Colonic mucosa (tissue), 4 donors: ENCODE data around the gene CCDC192. TPM values are rescaled to one million over a fixed set of nuclear protein-coding genes. Genes with fewer than 3 reads are reported as not detected.

Source experiments
- DNase-seq: peaks from one replicate; pipeline ENCODE4 v3.0.0-alpha.2; 2020
- H3K27ac ChIP-seq: fragments of 200-600 bp; one replicate; pipeline ENCODE4 v1.8.0; 2021
- H3K27me3 ChIP-seq: fragments of 200-600 bp; one replicate; pipeline ENCODE4 v1.8.0; 2021
- H3K36me3 ChIP-seq: fragments of 200-600 bp; one replicate; pipeline ENCODE4 v1.8.0; 2021
- H3K4me1 ChIP-seq: fragments of 200-600 bp; one replicate; pipeline ENCODE4 v1.8.0; 2021; ENCODE audit warnings: mild to moderate bottlenecking
- H3K4me3 ChIP-seq: fragments of 200-600 bp; one replicate; pipeline ENCODE4 v1.8.0; 2021
- H3K9ac ChIP-seq, 2 donors: one replicate each; pipeline ENCODE4 v1.7.0; 2013; ENCODE audit warnings: control low read depth in 2 of 2, low read depth in 2 of 2, low read length in 2 of 2
- H3K9me3 ChIP-seq: fragments of 200-600 bp; one replicate; pipeline ENCODE4 v1.8.0; 2021
- intact Hi-C: fragments of 100-400 bp; cut with DNase I; formaldehyde crosslinking; loops from one replicate; pipeline ENCODE4 v1.14.1; 2022
- total RNA-seq, 2 donors: library from RNA; stranded (reverse); fragmentation: NEBNext Ultra II Directional in 1 of 2; extraction: Animal tissue kit (Norgen Biotek cat#: 25700) in 1 of 2; gene quantifications; one replicate each; pipeline ENCODE4 v1.2.1, GENCODE V29; 2021
- TF ChIP-seq, protein P1 (sequence below): fragments of 200-600 bp; IDR thresholded peaks from one replicate; pipeline ENCODE4 v1.8.0; 2022; ENCODE audit warnings: antibody characterized with exemption, mild to moderate bottlenecking
- donor health status: healthy.
- donor health status: DM: no; HTN: no; CAD: no.
- donor health status: DM: no; HTN: no; CAD: no.

The CCDC192 gene
- total RNA-seq, 2 donors from 2014 or later = not detected

GRCh38 chr5:127834094-127834531 lies 130.9 kb downstream of the CCDC192 start:
- Histone ChIP-seq H3K27me3 (no peaks in the 10 kb centered on the region), H3K9ac (no peak overlapping the region), H3K4me3 (no peak overlapping the region), H3K9me3 (no peaks in the 10 kb centered on the region), H3K4me1 (no peaks in the 10 kb centered on the region), H3K36me3 (no peaks in the 10 kb centered on the region), H3K27ac (peak overlapping the region; percentile 17)
- no peak for DNase-seq
- TF ChIP-seq, protein P1, sequence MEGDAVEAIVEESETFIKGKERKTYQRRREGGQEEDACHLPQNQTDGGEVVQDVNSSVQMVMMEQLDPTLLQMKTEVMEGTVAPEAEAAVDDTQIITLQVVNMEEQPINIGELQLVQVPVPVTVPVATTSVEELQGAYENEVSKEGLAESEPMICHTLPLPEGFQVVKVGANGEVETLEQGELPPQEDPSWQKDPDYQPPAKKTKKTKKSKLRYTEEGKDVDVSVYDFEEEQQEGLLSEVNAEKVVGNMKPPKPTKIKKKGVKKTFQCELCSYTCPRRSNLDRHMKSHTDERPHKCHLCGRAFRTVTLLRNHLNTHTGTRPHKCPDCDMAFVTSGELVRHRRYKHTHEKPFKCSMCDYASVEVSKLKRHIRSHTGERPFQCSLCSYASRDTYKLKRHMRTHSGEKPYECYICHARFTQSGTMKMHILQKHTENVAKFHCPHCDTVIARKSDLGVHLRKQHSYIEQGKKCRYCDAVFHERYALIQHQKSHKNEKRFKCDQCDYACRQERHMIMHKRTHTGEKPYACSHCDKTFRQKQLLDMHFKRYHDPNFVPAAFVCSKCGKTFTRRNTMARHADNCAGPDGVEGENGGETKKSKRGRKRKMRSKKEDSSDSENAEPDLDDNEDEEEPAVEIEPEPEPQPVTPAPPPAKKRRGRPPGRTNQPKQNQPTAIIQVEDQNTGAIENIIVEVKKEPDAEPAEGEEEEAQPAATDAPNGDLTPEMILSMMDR = no peak
- intact Hi-C loops = no loop called here

GRCh38 chr5:127834554-127834953 lies 131.4 kb downstream of the CCDC192 start:
- intact Hi-C loops = no loop called here
- Histone ChIP-seq H3K4me1 (no peaks in the 10 kb centered on the region), H3K4me3 (no peak overlapping the region), H3K9ac (no peak overlapping the region), H3K36me3 (no peaks in the 10 kb centered on the region), H3K9me3 (no peaks in the 10 kb centered on the region), H3K27me3 (no peaks in the 10 kb centered on the region), H3K27ac (peak overlapping the region; percentile 17)
- TF ChIP-seq, protein P1 = no peak
- no peak for DNase-seq

GRCh38 chr5:127838661-127839060 lies 135.5 kb downstream of the CCDC192 start:
- H3K9ac ChIP-seq = no peak overlapping the region
- no peak overlapping the region for H3K27ac ChIP-seq
- no peaks in the 10 kb centered on the region for H3K4me1 ChIP-seq
- TF ChIP-seq, protein P1 = no peak
- no peaks in the 10 kb centered on the region for H3K36me3 ChIP-seq
- intact Hi-C loops = no loop called here
- peak; percentile 29 for DNase-seq
- H3K9me3 ChIP-seq = no peaks in the 10 kb centered on the region
- no peaks in the 10 kb centered on the region for H3K27me3 ChIP-seq
- H3K4me3 ChIP-seq = no peak overlapping the region

- H3K9me3 ChIP-seq = no peaks in the 10 kb centered on the region
- H3K27ac ChIP-seq = no peak overlapping the region
- intact Hi-C loops = no loop called here
- no peak overlapping the region for H3K4me3 ChIP-seq
- DNase-seq = no peak
- H3K4me1 ChIP-seq = no peaks in the 10 kb centered on the region
- TF ChIP-seq, protein P1 = no peak
- no peak overlapping the region for H3K9ac ChIP-seq
- H3K27me3 ChIP-seq = no peaks in the 10 kb centered on the region
- no peaks in the 10 kb centered on the region for H3K36me3 ChIP-seq
Measured at GRCh38 chr5:127839072-127839471, 135.9 kb downstream of the CCDC192 start.

GRCh38 chr5:127839496-127840197 lies 136.5 kb downstream of the CCDC192 start:
- no peaks in the 10 kb centered on the region for H3K27me3 ChIP-seq
- no peaks in the 10 kb centered on the region for H3K36me3 ChIP-seq
- H3K9ac ChIP-seq = no peak overlapping the region
- DNase-seq = no peak
- H3K9me3 ChIP-seq = no peaks in the 10 kb centered on the region
- intact Hi-C loops = no loop called here
- no peaks in the 10 kb centered on the region for H3K4me1 ChIP-seq
- H3K4me3 ChIP-seq = no peak overlapping the region
- TF ChIP-seq, protein P1 = no peak
- H3K27ac ChIP-seq = no peak overlapping the region
